ENCODE measurements around the gene TUBGCP2.

DNA sequence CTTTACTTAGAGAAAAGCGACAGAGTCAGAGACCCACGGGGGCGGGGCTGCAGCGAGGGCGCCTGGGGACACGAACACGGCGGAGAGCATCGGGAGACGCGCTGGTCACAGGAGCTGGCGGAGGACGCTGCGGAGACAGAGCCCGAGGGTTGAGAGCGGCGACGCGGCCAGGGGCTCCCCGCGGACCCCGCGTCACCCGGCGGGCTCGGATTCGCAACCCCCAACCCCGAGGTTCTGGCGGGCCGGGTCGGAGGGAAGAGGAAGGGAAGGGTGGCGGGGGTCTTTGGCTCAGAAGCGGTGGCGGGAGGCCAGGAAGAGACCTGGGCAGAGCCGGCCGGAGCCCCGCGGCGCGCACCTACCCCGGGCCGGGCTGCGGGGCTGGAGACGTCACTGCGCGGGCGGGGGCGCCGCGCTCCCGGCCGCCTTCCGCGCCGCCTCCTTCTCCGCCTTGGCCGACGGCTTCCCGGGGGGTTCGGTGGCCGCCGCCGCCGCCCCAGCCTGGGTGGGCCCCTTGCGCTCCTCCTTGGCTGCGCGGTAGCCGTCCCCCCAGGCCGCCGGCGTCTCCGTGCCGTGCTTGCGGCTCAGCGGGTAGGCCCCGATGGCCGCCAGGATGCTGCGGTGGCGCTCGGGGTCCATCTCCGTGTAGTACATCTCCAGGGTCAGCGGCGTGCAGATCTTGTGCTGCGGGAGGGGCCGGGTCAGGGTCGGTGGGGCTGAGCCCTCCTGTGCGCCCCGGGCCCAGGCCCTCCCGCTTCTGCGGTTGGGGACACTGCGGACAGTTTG lies 17.0 kb upstream of the TUBGCP2 start:
- TF ChIP-seq, protein P1, sequence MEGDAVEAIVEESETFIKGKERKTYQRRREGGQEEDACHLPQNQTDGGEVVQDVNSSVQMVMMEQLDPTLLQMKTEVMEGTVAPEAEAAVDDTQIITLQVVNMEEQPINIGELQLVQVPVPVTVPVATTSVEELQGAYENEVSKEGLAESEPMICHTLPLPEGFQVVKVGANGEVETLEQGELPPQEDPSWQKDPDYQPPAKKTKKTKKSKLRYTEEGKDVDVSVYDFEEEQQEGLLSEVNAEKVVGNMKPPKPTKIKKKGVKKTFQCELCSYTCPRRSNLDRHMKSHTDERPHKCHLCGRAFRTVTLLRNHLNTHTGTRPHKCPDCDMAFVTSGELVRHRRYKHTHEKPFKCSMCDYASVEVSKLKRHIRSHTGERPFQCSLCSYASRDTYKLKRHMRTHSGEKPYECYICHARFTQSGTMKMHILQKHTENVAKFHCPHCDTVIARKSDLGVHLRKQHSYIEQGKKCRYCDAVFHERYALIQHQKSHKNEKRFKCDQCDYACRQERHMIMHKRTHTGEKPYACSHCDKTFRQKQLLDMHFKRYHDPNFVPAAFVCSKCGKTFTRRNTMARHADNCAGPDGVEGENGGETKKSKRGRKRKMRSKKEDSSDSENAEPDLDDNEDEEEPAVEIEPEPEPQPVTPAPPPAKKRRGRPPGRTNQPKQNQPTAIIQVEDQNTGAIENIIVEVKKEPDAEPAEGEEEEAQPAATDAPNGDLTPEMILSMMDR (IDR thresholded peaks at IDR 0.05) = no peak
- TF ChIP-seq EP300 (IDR thresholded peaks at IDR 0.05) = no peak

All from ovary (tissue), 3 donors.